SK-N-SH (cell line): ENCODE results near the gene SLC22A4. TPM values are rescaled to one million over a fixed set of nuclear protein-coding genes. Genes with fewer than 3 reads are reported as not detected.

Source experiments
- CTCF ChIA-PET: fragments of 300-600, 350-600 bp; formaldehyde crosslinking; extraction: SDS; loops from one replicate; lab custom pipeline; 2021; lab: Yijun Ruan, JAX
- POLR2A ChIA-PET: fragments of 350-600 bp; sonication (Branson Sonifier 250); formaldehyde crosslinking; extraction: SDS; loops from one replicate; lab custom pipeline; 2020; ENCODE audit warnings: antibody characterized with exemption, inconsistent platforms; lab: Yijun Ruan, JAX
- DNase-seq: peaks from one replicate; pipeline ENCODE4 v3.0.0; 2012
- H2AFZ ChIP-seq: fragments of 200-600 bp; sonication (generic); 2 replicates; pipeline ENCODE4 v1.8.1; 2016; ENCODE audit warnings: antibody characterized with exemption, mild to moderate bottlenecking, low read depth
- H3F3A ChIP-seq: fragments of 200-600 bp; sonication (generic); replicated peaks from 2 replicates; pipeline ENCODE3; 2016; ENCODE audit warnings: antibody characterized with exemption, mild to moderate bottlenecking; ENCODE audit not compliant: insufficient read depth
- H3K27ac ChIP-seq, 2 experiments: fragments of 200-500 bp in 1 of 2; fragments of 200-600 bp in 1 of 2; sonication (Bioruptor generic) in 1 of 2; sonication (generic), shearing (Covaris generic) in 1 of 2; 2 replicates each; pipeline versions ENCODE4 v1.5.1 to v1.6.1; 2014 to 2016; ENCODE audit warnings: low read depth in 2 of 2, inconsistent platforms in 1 of 2, low read length in 1 of 2, mild to moderate bottlenecking in 1 of 2, mixed read lengths in 1 of 2
- H3K27me3 ChIP-seq: fragments of 200-600 bp; sonication (generic), shearing (Covaris generic); 2 replicates; pipeline ENCODE4 v1.6.1; 2016; ENCODE audit warnings: mixed run types; ENCODE audit not compliant: insufficient read depth
- H3K36me3 ChIP-seq, 2 experiments: fragments of 200-500 bp in 1 of 2; fragments of 200-600 bp in 1 of 2; sonication (Bioruptor generic) in 1 of 2; sonication (generic) in 1 of 2; replicated peaks in 1 of 2; 2 replicates each; pipeline versions ENCODE3 to v1.5.1; 2014 to 2016; ENCODE audit warnings: low read length in 1 of 2, mild to moderate bottlenecking in 1 of 2; ENCODE audit not compliant: insufficient read depth in 2 of 2, control insufficient read depth in 1 of 2
- H3K4me1 ChIP-seq, 2 experiments: fragments of 200-500 bp in 1 of 2; fragments of 200-600 bp in 1 of 2; sonication (Bioruptor generic) in 1 of 2; sonication (generic), shearing (Covaris generic) in 1 of 2; 2 replicates each; pipeline versions ENCODE4 v1.5.1 to v1.6.1; 2014 to 2016; ENCODE audit warnings: low read depth in 1 of 2, low read length in 1 of 2, mixed run types in 1 of 2; ENCODE audit not compliant: insufficient read depth in 2 of 2, control insufficient read depth in 1 of 2
- H3K4me2 ChIP-seq: fragments of 200-600 bp; sonication (generic), shearing (Covaris generic); 2 replicates; pipeline ENCODE4 v1.6.1; 2017; ENCODE audit warnings: mixed run types
- H3K4me3 ChIP-seq, 2 experiments: fragments of 200-500 bp in 1 of 2; fragments of 200-600 bp in 1 of 2; sonication (Bioruptor generic) in 1 of 2; sonication (generic), shearing (Covaris generic) in 1 of 2; 2 replicates each; pipeline versions ENCODE4 v1.5.1 to v1.8.1; 2014 to 2016; ENCODE audit warnings: low read depth in 2 of 2, inconsistent platforms in 1 of 2, low read length in 1 of 2, mild to moderate bottlenecking in 1 of 2, mixed read lengths in 1 of 2, moderate library complexity in 1 of 2
- H3K79me2 ChIP-seq: fragments of 200-600 bp; sonication (generic); 2 replicates; pipeline ENCODE4 v1.8.1; 2017; ENCODE audit warnings: mild to moderate bottlenecking; ENCODE audit not compliant: insufficient read depth
- H3K9ac ChIP-seq: fragments of 200-600 bp; sonication (generic); 2 replicates; pipeline ENCODE4 v1.6.1; 2017; ENCODE audit warnings: mixed run types
- H3K9me2 ChIP-seq: fragments of 200-600 bp; sonication (generic); 2 replicates; pipeline ENCODE4 v1.6.1; 2017; ENCODE audit warnings: mixed run types
- H3K9me3 ChIP-seq: fragments of 200-600 bp; sonication (generic); 2 replicates; pipeline ENCODE4 v1.6.1; 2017; ENCODE audit warnings: mixed run types, mild to moderate bottlenecking, moderate library complexity
- H4K20me1 ChIP-seq: fragments of 200-600 bp; sonication (generic); 2 replicates; pipeline ENCODE4 v1.6.1; 2017; ENCODE audit warnings: mild to moderate bottlenecking, mixed run types; ENCODE audit not compliant: insufficient read depth
- CHD2 ChIP-seq: fragments of 150-350 bp; IDR thresholded peaks from 2 replicates; pipeline ENCODE4 v1.6.1; 2018; ENCODE audit warnings: low read length; ENCODE audit not compliant: partially characterized antibody
- FOSL2 ChIP-seq: IDR thresholded peaks from 2 replicates; pipeline ENCODE4 v1.4.0; 2012; ENCODE audit warnings: low read depth, mild to moderate bottlenecking, moderate library complexity, borderline replicate concordance
- FOXJ3 ChIP-seq: sonication (generic); formaldehyde crosslinking; IDR thresholded peaks from 2 replicates; pipeline ENCODE4 v1.5.1; 2020; ENCODE audit warnings: mild to moderate bottlenecking, missing genetic modification reagents
- FOXM1 ChIP-seq: IDR thresholded peaks from 2 replicates; pipeline ENCODE4 v1.4.0; 2012; ENCODE audit warnings: low read depth, mild to moderate bottlenecking
- MXI1 ChIP-seq: IDR thresholded peaks from 2 replicates; pipeline ENCODE4 v1.6.1; 2012; ENCODE audit warnings: mild to moderate bottlenecking, low read depth, low read length, improper control_type of control experiment
- POLR2AphosphoS5 ChIP-seq: IDR thresholded peaks from 2 replicates; pipeline ENCODE4 v1.6.1; 2012; ENCODE audit warnings: low read depth, low read length
- RFX5 ChIP-seq: IDR thresholded peaks from 2 replicates; pipeline ENCODE4 v1.6.1; 2012; ENCODE audit warnings: mild to moderate bottlenecking, improper control_type of control experiment, low read length
- TAF1 ChIP-seq: IDR thresholded peaks from 2 replicates; pipeline ENCODE4 v1.6.1; 2012; ENCODE audit warnings: low read depth, mild to moderate bottlenecking, low read length, moderate library complexity, borderline replicate concordance
- YY1 ChIP-seq: IDR thresholded peaks from 2 replicates; pipeline ENCODE4 v1.4.0; 2012; ENCODE audit warnings: low read depth, mild to moderate bottlenecking
- WGBS: methylation state at CpG from one replicate; pipeline ENCODE4 v1.1.6; 2017; ENCODE audit warnings: low lambda C conversion rate; 5-methylcytosine and 5-hydroxymethylcytosine counted together
- polyA plus RNA-seq, 3 experiments: library from polyadenylated mRNA; depleted of rRNA; stranded (reverse); fragments of >200 nt; gene quantifications; 2 replicates each; pipeline ENCODE4 v1.2.3, GENCODE V29; 2012
- TF ChIP-seq, protein P1 (sequence below): fragments of 200-600 bp; sonication (generic); IDR thresholded peaks from 2 replicates; pipeline ENCODE4 v1.6.1; 2017; ENCODE audit warnings: antibody characterized with exemption, mild to moderate bottlenecking, moderate library complexity
- TF ChIP-seq, protein P2 (sequence below): IDR thresholded peaks from 2 replicates; pipeline ENCODE4; 2012
- TF ChIP-seq, protein P3 (sequence below): fragments of 150-350 bp; IDR thresholded peaks from 2 replicates; pipeline ENCODE4 v1.6.1; 2017; ENCODE audit warnings: antibody characterized with exemption, low read length, low read depth, borderline replicate concordance
- TF ChIP-seq, protein P4 (sequence below): IDR thresholded peaks from 2 replicates; pipeline ENCODE4 v1.4.0; 2012; ENCODE audit warnings: low read depth, borderline replicate concordance
- TF ChIP-seq, protein P5 (sequence below): fragments of 150-350 bp; IDR thresholded peaks from 2 replicates; pipeline ENCODE4 v1.6.1; 2016; ENCODE audit warnings: mild to moderate bottlenecking, low read depth, low read length

Gene SLC22A4
- polyA plus RNA-seq, 1 of the 3 experiments (the other 2 are of a cell fraction): 3.3 TPM

DNA sequence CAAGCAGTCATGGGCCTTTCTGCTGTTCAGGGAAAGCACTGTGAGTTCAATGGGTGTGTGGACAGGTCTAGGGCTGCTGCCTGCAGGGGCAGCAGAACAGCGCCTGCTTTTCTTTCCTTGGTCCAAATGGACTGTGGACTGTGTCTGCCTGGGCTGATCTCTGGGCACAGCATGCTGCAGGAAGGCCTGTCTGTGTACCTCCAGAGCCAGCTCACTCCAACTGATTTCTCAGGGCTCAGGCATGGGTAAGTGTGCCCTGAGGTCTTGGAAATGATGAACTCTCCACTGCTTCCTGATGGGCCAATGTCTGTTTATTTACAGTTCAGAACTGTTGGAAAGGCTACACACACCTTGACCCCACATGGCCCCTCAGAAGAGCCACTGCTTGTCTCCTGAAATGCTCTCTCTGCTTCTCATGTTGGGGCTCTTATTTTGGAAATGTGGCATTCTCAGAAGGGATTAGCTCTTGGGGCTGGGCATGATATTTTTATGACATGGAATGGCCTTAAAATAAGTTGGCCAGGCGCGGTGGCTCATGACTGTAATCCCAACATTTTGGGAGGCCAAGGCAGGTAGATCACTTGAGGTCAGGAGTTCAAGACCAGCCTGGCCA, 27.0 kb downstream of the SLC22A4 start:
- H3K9me3 ChIP-seq: no peaks in the 10 kb centered on the region
- no peaks in the 10 kb centered on the region for H3F3A ChIP-seq
- WGBS: 100% methylated on average over 2 of the region's 3 CpGs
- TF ChIP-seq, protein P1, sequence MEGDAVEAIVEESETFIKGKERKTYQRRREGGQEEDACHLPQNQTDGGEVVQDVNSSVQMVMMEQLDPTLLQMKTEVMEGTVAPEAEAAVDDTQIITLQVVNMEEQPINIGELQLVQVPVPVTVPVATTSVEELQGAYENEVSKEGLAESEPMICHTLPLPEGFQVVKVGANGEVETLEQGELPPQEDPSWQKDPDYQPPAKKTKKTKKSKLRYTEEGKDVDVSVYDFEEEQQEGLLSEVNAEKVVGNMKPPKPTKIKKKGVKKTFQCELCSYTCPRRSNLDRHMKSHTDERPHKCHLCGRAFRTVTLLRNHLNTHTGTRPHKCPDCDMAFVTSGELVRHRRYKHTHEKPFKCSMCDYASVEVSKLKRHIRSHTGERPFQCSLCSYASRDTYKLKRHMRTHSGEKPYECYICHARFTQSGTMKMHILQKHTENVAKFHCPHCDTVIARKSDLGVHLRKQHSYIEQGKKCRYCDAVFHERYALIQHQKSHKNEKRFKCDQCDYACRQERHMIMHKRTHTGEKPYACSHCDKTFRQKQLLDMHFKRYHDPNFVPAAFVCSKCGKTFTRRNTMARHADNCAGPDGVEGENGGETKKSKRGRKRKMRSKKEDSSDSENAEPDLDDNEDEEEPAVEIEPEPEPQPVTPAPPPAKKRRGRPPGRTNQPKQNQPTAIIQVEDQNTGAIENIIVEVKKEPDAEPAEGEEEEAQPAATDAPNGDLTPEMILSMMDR: no peak
- TF ChIP-seq RFX5 (no peak), FOXM1 (no peak), CHD2 (no peak)
- TF ChIP-seq, protein P2, sequence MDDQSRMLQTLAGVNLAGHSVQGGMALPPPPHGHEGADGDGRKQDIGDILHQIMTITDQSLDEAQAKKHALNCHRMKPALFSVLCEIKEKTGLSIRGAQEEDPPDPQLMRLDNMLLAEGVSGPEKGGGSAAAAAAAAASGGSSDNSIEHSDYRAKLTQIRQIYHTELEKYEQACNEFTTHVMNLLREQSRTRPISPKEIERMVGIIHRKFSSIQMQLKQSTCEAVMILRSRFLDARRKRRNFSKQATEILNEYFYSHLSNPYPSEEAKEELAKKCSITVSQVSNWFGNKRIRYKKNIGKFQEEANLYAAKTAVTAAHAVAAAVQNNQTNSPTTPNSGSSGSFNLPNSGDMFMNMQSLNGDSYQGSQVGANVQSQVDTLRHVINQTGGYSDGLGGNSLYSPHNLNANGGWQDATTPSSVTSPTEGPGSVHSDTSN: no peak
- TF ChIP-seq, protein P3, sequence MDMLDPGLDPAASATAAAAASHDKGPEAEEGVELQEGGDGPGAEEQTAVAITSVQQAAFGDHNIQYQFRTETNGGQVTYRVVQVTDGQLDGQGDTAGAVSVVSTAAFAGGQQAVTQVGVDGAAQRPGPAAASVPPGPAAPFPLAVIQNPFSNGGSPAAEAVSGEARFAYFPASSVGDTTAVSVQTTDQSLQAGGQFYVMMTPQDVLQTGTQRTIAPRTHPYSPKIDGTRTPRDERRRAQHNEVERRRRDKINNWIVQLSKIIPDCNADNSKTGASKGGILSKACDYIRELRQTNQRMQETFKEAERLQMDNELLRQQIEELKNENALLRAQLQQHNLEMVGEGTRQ: no peak
- H3K27me3 ChIP-seq: no peaks in the 10 kb centered on the region
- no peak overlapping the region for H3K9ac ChIP-seq
- peaks cover 2 to 5% of the 10 kb centered on the region in 2 experiments; a peak in 2 of 4 replicates for H3K4me1 ChIP-seq
- no peak overlapping the region for H3K4me3 ChIP-seq
- H2AFZ ChIP-seq: no peak overlapping the region
- H3K27ac ChIP-seq: no peak overlapping the region; a peak in 1 of 4 replicates
- H3K4me2 ChIP-seq: no peak overlapping the region
- no peak for DNase-seq
- ChIA-PET POLR2A (no interaction called here), CTCF (no interaction called here)
- H3K9me2 ChIP-seq: no peaks in the 10 kb centered on the region
- H4K20me1 ChIP-seq: no peaks in the 10 kb centered on the region
- H3K79me2 ChIP-seq: no peaks in the 10 kb centered on the region
- peaks cover 0 to 8% of the 10 kb centered on the region in 2 experiments for H3K36me3 ChIP-seq

DNA sequence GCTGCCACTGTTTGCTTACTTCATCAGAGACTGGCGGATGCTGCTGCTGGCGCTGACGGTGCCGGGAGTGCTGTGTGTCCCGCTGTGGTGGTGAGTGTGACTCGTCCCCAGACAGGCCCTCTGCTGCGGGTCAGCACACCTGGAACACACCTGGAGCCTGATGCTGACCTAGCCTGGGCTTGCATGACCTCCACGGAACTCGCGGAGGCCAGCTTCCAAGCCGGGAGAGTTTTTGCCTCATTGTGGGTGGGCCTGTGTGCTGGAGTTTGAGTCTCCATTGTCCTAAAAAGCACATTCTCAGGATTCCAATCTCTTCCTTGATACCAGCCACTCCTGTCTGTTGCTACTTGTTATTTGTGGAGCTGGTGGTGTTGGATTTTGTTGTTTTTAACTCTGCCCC, 28.1 kb downstream of the SLC22A4 start:
- Histone ChIP-seq H3K9me2 (no peaks in the 10 kb centered on the region), H3K79me2 (no peaks in the 10 kb centered on the region), H4K20me1 (no peaks in the 10 kb centered on the region), H3K4me1 (peaks cover 2 to 5% of the 10 kb centered on the region in 2 experiments; a peak in 3 of 4 replicates), H2AFZ (no peak overlapping the region), H3K36me3 (peaks cover 0 to 8% of the 10 kb centered on the region in 2 experiments), H3K4me2 (no peak overlapping the region), H3K4me3 (no peak overlapping the region), H3K27ac (no peak overlapping the region), H3K9ac (no peak overlapping the region), H3K27me3 (no peaks in the 10 kb centered on the region), H3F3A (peaks cover 7% of the 10 kb centered on the region), H3K9me3 (no peaks in the 10 kb centered on the region)
- POLR2A ChIA-PET: no interaction called here
- CTCF ChIA-PET: no interaction called here
- WGBS: 84% methylated on average over 9 of the region's 11 CpGs
- no peak for DNase-seq
- TF ChIP-seq, protein P3: no peak
- TF ChIP-seq, protein P4, sequence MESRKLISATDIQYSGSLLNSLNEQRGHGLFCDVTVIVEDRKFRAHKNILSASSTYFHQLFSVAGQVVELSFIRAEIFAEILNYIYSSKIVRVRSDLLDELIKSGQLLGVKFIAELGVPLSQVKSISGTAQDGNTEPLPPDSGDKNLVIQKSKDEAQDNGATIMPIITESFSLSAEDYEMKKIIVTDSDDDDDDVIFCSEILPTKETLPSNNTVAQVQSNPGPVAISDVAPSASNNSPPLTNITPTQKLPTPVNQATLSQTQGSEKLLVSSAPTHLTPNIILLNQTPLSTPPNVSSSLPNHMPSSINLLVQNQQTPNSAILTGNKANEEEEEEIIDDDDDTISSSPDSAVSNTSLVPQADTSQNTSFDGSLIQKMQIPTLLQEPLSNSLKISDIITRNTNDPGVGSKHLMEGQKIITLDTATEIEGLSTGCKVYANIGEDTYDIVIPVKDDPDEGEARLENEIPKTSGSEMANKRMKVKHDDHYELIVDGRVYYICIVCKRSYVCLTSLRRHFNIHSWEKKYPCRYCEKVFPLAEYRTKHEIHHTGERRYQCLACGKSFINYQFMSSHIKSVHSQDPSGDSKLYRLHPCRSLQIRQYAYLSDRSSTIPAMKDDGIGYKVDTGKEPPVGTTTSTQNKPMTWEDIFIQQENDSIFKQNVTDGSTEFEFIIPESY: no peak
- TF ChIP-seq, protein P2: no peak
- TF ChIP-seq FOSL2: no peak
- TF ChIP-seq POLR2AphosphoS5: no peak
- no peak for TF ChIP-seq MXI1
- no peak for TF ChIP-seq CHD2
- no peak for TF ChIP-seq TAF1
- TF ChIP-seq YY1: no peak
- no peak for TF ChIP-seq FOXJ3 (CRISPR knock-in tag)
- no peak for TF ChIP-seq RFX5
- TF ChIP-seq, protein P5, sequence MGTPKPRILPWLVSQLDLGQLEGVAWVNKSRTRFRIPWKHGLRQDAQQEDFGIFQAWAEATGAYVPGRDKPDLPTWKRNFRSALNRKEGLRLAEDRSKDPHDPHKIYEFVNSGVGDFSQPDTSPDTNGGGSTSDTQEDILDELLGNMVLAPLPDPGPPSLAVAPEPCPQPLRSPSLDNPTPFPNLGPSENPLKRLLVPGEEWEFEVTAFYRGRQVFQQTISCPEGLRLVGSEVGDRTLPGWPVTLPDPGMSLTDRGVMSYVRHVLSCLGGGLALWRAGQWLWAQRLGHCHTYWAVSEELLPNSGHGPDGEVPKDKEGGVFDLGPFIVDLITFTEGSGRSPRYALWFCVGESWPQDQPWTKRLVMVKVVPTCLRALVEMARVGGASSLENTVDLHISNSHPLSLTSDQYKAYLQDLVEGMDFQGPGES: no peak
